ENCODE measurements around the gene TLE4.

The TLE4 gene

DNA sequence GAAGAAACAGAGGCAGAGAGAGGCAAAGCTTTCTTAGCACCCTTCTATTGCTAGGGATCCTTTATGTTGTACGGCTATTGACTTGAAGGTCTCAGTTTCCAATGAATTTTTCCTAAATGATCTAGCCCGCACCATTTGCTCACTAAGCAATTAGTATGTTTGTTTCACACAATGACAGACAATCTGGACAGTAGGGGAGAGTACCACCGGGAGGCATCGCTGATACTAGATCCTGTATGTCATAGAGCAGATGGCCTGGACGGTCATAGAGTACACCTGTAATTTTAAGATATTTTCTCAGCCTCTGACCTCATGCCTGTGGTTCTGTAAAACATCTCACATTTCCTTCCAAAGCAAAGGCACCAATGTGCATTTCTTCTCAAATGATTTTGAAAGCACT is 194.3 kb downstream of the TLE4 start:
- Mint-ChIP-seq H3K36me3 (no peaks in the 10 kb centered on the region), H3K4me1 (no peaks in the 10 kb centered on the region), H3K27ac (no peak overlapping the region), H3K4me3 (no peak overlapping the region), H3K27me3 (no peaks in the 10 kb centered on the region), H3K9me3 (no peaks in the 10 kb centered on the region)
- CTCF ChIA-PET: no interaction called here
- no peak for DNase-seq

DNA sequence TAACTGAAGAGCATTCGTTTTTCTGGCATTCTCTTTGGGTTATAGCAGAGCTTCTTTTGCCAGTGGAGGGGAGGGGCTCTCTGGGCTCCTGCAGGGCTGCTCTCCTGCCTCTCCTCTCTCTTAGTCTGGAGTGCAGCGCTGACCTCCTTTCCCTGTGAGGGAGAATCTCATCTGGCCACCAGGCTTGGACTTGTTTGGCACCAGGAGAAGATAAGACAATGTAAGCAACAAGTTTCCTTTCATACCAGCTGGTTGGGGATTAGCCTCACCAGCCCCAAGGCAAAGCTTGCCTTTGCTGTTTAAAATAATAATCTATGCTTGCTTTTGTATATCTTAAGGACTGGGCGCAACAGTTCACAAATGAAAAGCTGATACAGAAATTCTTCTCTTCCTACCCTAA is 196.4 kb downstream of the TLE4 start:
- CTCF ChIA-PET: no interaction called here
- H3K9me3 Mint-ChIP-seq: no peaks in the 10 kb centered on the region
- DNase-seq: no peak
- H3K27ac Mint-ChIP-seq: no peak overlapping the region
- no peaks in the 10 kb centered on the region for H3K4me1 Mint-ChIP-seq
- no peaks in the 10 kb centered on the region for H3K36me3 Mint-ChIP-seq
- no peaks in the 10 kb centered on the region for H3K27me3 Mint-ChIP-seq
- no peak overlapping the region for H3K4me3 Mint-ChIP-seq

GRCh38 chr9:79769476-79770275 is 197.9 kb downstream of the TLE4 start:
- H3K27ac Mint-ChIP-seq: no peak overlapping the region

GRCh38 chr9:79774356-79774755 is 202.6 kb downstream of the TLE4 start:
- CTCF ChIA-PET: no interaction called here
- DNase-seq: no peak

More at GRCh38 chr9:79769476-79770275, 197.9 kb downstream of the TLE4 start:
- CTCF ChIA-PET: no interaction called here
- Mint-ChIP-seq H3K9me3 (no peaks in the 10 kb centered on the region), H3K4me1 (no peaks in the 10 kb centered on the region), H3K4me3 (no peak overlapping the region), H3K36me3 (no peaks in the 10 kb centered on the region), H3K27me3 (no peaks in the 10 kb centered on the region)
- DNase-seq: no peak

More at GRCh38 chr9:79774356-79774755, 202.6 kb downstream of the TLE4 start:
- Mint-ChIP-seq H3K4me3 (no peak overlapping the region), H3K4me1 (no peaks in the 10 kb centered on the region), H3K36me3 (no peaks in the 10 kb centered on the region), H3K27ac (no peak overlapping the region), H3K9me3 (no peaks in the 10 kb centered on the region), H3K27me3 (no peaks in the 10 kb centered on the region)

Data from activated naive CD4-positive, alpha-beta T cell treated with anti-CD3 and anti-CD28 coated beads, Interleukin-2, amount 10 ng/mL, durations not matched to agents 7 days and 5 days (primary cell).